ENCODE data around the gene KCNIP4.

- TF ChIP-seq EZH2phosphoT487 (IDR thresholded peaks at IDR 0.05; ENCODE audit: insufficient read depth, low read depth) = no peak
- no peak for TF ChIP-seq EZH2 (IDR thresholded peaks at IDR 0.05; ENCODE audit: insufficient read depth, poor library complexity, severe bottlenecking)
These were observed 238.8 kb downstream of the KCNIP4 start for GRCh38 chr4:21709761-21710160.

Data from GM23248 (cell line).